Measurements from ENCODE around the gene ITPR1. TPM values are rescaled to one million over a fixed set of nuclear protein-coding genes. Genes with fewer than 3 reads are reported as not detected.

The ITPR1 gene
- total RNA-seq, 1 donor from 2014 or later = 6.7 TPM

GRCh38 chr3:4600493-4600892 lies 107.3 kb downstream of the ITPR1 start:
- no peak for FAIRE-seq
- Histone ChIP-seq H2AFZ (ENCODE audit: low read depth, low read length) (no peak overlapping the region), H3K4me3 (ENCODE audit: insufficient read depth, low read depth, low read length) (no peak overlapping the region), H3K27me3 (ENCODE audit: insufficient read depth, low read length) (no peaks in the 10 kb centered on the region), H3K9me3 (ENCODE audit: insufficient read depth, low read depth, low read length) (no peaks in the 10 kb centered on the region), H3K79me2 (ENCODE audit: insufficient read depth, low read length) (no peaks in the 10 kb centered on the region), H4K20me1 (ENCODE audit: insufficient read depth, low read length) (no peaks in the 10 kb centered on the region), H3K36me3 (ENCODE audit: insufficient read depth, low read length) (no peaks in the 10 kb centered on the region), H3K4me1 (ENCODE audit: insufficient read depth, low read length) (no peaks in the 10 kb centered on the region), H3K27ac (ENCODE audit: low read depth, low read length) (no peak overlapping the region), H3K9ac (ENCODE audit: low read length) (no peak overlapping the region), H3K4me2 (ENCODE audit: low read length) (no peak overlapping the region)
- Mint-ChIP-seq H3K4me3 (ENCODE audit: unreplicated experiment) (no peak overlapping the region), H3K36me3 (ENCODE audit: low read depth, unreplicated experiment) (peaks cover 1% of the 10 kb centered on the region), H3K27ac (ENCODE audit: unreplicated experiment) (no peak overlapping the region), H3K27me3 (ENCODE audit: low read depth, unreplicated experiment) (peaks cover under 1% of the 10 kb centered on the region), H3K9me3 (ENCODE audit: unreplicated experiment) (no peaks in the 10 kb centered on the region), H3K4me1 (ENCODE audit: low read depth, unreplicated experiment) (no peaks in the 10 kb centered on the region)
- TF ChIP-seq CTCF (IDR thresholded peaks at IDR 0.05; ENCODE audit: insufficient read depth, low read depth, low read length) (no peak), EZH2 (IDR thresholded peaks at IDR 0.05; ENCODE audit: insufficient read depth, low read length) (no peak)
- DNase-seq (ENCODE audit: low read depth) = no peak

- Mint-ChIP-seq H3K4me1 (ENCODE audit: low read depth, unreplicated experiment) (no peaks in the 10 kb centered on the region), H3K36me3 (ENCODE audit: low read depth, unreplicated experiment) (no peaks in the 10 kb centered on the region), H3K9me3 (ENCODE audit: unreplicated experiment) (no peaks in the 10 kb centered on the region), H3K27me3 (ENCODE audit: low read depth, unreplicated experiment) (no peaks in the 10 kb centered on the region), H3K27ac (ENCODE audit: unreplicated experiment) (no peak overlapping the region), H3K4me3 (ENCODE audit: unreplicated experiment) (no peak overlapping the region)
- H3K27ac ChIP-seq (ENCODE audit: low read depth, low read length) = no peak overlapping the region
- no peaks in the 10 kb centered on the region for H4K20me1 ChIP-seq (ENCODE audit: insufficient read depth, low read length)
- FAIRE-seq (no peak), DNase-seq (ENCODE audit: low read depth) (no peak)
- no peak overlapping the region for H3K9ac ChIP-seq (ENCODE audit: low read length)
- no peaks in the 10 kb centered on the region for H3K36me3 ChIP-seq (ENCODE audit: insufficient read depth, low read length)
- H3K27me3 ChIP-seq (ENCODE audit: insufficient read depth, low read length) = peaks cover 2% of the 10 kb centered on the region
- H3K4me3 ChIP-seq (ENCODE audit: insufficient read depth, low read depth, low read length) = no peak overlapping the region
- TF ChIP-seq CTCF (IDR thresholded peaks at IDR 0.05; ENCODE audit: insufficient read depth, low read depth, low read length) (no peak), EZH2 (IDR thresholded peaks at IDR 0.05; ENCODE audit: insufficient read depth, low read length) (no peak)
- H2AFZ ChIP-seq (ENCODE audit: low read depth, low read length) = no peak overlapping the region
- no peaks in the 10 kb centered on the region for H3K9me3 ChIP-seq (ENCODE audit: insufficient read depth, low read depth, low read length)
- H3K4me2 ChIP-seq (ENCODE audit: low read length) = no peak overlapping the region
- no peaks in the 10 kb centered on the region for H3K79me2 ChIP-seq (ENCODE audit: insufficient read depth, low read length)
- H3K4me1 ChIP-seq (ENCODE audit: insufficient read depth, low read length) = no peaks in the 10 kb centered on the region
Observed at GRCh38 chr3:4601892-4602291, 108.7 kb downstream of the ITPR1 start.

GRCh38 chr3:4604693-4605092 lies 111.5 kb downstream of the ITPR1 start:
- no peak for TF ChIP-seq CTCF (IDR thresholded peaks at IDR 0.05; ENCODE audit: insufficient read depth, low read depth, low read length)
- TF ChIP-seq EZH2 (IDR thresholded peaks at IDR 0.05; ENCODE audit: insufficient read depth, low read length) = no peak
- Histone ChIP-seq H4K20me1 (ENCODE audit: insufficient read depth, low read length) (no peaks in the 10 kb centered on the region), H3K4me1 (ENCODE audit: insufficient read depth, low read length) (no peaks in the 10 kb centered on the region), H3K9me3 (ENCODE audit: insufficient read depth, low read depth, low read length) (no peaks in the 10 kb centered on the region), H3K9ac (ENCODE audit: low read length) (no peak overlapping the region), H3K27ac (ENCODE audit: low read depth, low read length) (no peak overlapping the region), H3K27me3 (ENCODE audit: insufficient read depth, low read length) (peaks cover 2% of the 10 kb centered on the region), H2AFZ (ENCODE audit: low read depth, low read length) (no peak overlapping the region), H3K79me2 (ENCODE audit: insufficient read depth, low read length) (no peaks in the 10 kb centered on the region), H3K4me3 (ENCODE audit: insufficient read depth, low read depth, low read length) (no peak overlapping the region), H3K36me3 (ENCODE audit: insufficient read depth, low read length) (no peaks in the 10 kb centered on the region), H3K4me2 (ENCODE audit: low read length) (no peak overlapping the region)
- H3K27me3 Mint-ChIP-seq (ENCODE audit: low read depth, unreplicated experiment) = peaks cover 5% of the 10 kb centered on the region
- no peak for FAIRE-seq
- H3K4me3 Mint-ChIP-seq (ENCODE audit: unreplicated experiment) = no peak overlapping the region
- H3K36me3 Mint-ChIP-seq (ENCODE audit: low read depth, unreplicated experiment) = no peaks in the 10 kb centered on the region
- peaks cover 3% of the 10 kb centered on the region for H3K9me3 Mint-ChIP-seq (ENCODE audit: unreplicated experiment)
- no peak overlapping the region for H3K27ac Mint-ChIP-seq (ENCODE audit: unreplicated experiment)
- no peaks in the 10 kb centered on the region for H3K4me1 Mint-ChIP-seq (ENCODE audit: low read depth, unreplicated experiment)
- DNase-seq (ENCODE audit: low read depth) = no peak
